ES-I3 (cell line): ENCODE measurements around the gene LDLRAD4.

ENCODE experiments used
- H3K36me3 ChIP-seq: 2 replicates; pipeline ENCODE4 v1.6.1; 2013; ENCODE audit warnings: mild to moderate bottlenecking, low read length, control low read depth, moderate library complexity; ENCODE audit not compliant: insufficient read depth
- H3K4me1 ChIP-seq: 2 replicates; pipeline ENCODE4 v1.6.1; 2013; ENCODE audit warnings: mild to moderate bottlenecking, control low read depth, low read length; ENCODE audit not compliant: insufficient read depth
- H3K9ac ChIP-seq: 2 replicates; pipeline ENCODE4 v1.6.1; 2013; ENCODE audit warnings: low read depth, mild to moderate bottlenecking, low read length, moderate library complexity
- H3K9me3 ChIP-seq: 2 replicates; pipeline ENCODE4 v1.6.1; 2013; ENCODE audit warnings: mild to moderate bottlenecking, low read length, moderate library complexity; ENCODE audit not compliant: control insufficient read depth, insufficient read depth

The LDLRAD4 gene

DNA sequence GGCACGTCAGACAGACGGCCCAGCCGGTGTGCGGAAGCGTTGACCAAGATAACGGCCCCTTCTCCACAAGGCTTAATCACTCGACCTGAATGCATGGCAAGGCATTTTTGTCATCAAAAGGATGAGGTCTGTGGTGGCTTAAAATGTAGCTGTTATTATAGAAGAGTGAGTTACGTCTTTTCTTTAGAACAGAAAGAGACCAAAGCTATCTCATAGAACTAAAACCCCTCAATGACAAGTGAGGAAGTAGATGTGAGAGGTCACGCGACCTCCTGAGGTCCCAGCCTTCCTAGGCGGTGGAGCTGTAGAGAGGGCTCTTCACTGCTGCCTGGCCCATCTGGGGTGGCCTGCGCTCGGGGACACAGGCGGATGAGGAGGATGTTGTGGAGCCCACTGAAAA is 75.7 kb downstream of the LDLRAD4 start:
- H3K9ac ChIP-seq: no peak overlapping the region
- H3K4me1 ChIP-seq: peaks cover 3% of the 10 kb centered on the region
- no peaks in the 10 kb centered on the region for H3K9me3 ChIP-seq
- no peaks in the 10 kb centered on the region for H3K36me3 ChIP-seq

GRCh38 chr18:13295894-13296293 is 77.3 kb downstream of the LDLRAD4 start:
- no peaks in the 10 kb centered on the region for H3K9me3 ChIP-seq
- H3K36me3 ChIP-seq: no peaks in the 10 kb centered on the region
- peaks cover 3% of the 10 kb centered on the region for H3K4me1 ChIP-seq
- no peak overlapping the region for H3K9ac ChIP-seq

- Histone ChIP-seq H3K9me3 (no peaks in the 10 kb centered on the region), H3K9ac (no peak overlapping the region), H3K4me1 (peaks cover 6% of the 10 kb centered on the region), H3K36me3 (no peaks in the 10 kb centered on the region)
Measured at GRCh38 chr18:13296867-13297574, 78.5 kb downstream of the LDLRAD4 start.

DNA sequence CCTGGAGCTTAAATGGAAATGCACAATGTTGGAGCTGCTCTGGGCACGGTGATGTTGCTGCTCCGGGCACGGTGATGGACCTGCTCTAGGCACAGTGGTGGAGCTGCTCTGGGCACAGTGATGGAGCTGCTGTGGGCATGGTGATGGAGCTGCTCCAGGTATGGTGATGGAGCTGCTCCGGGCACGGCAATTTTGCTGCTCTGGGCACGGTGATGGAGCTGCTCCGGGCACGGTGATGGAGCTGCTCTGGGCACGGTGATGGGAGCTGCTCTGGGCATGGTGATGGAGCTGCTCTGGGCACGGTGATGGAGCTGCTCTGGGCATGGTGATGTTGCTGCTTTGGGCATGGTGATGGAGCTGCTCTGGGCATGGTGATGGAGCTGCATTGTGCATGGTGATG is 79.7 kb downstream of the LDLRAD4 start:
- peaks cover 11% of the 10 kb centered on the region; the same call in 1 of the 2 replicates for H3K4me1 ChIP-seq
- H3K9ac ChIP-seq: no peak overlapping the region
- no peaks in the 10 kb centered on the region for H3K36me3 ChIP-seq
- no peaks in the 10 kb centered on the region for H3K9me3 ChIP-seq

GRCh38 chr18:13300029-13300428 is 81.5 kb downstream of the LDLRAD4 start:
- Histone ChIP-seq H3K9ac (no peak overlapping the region), H3K4me1 (peaks cover 11% of the 10 kb centered on the region; the same call in 1 of the 2 replicates), H3K9me3 (no peaks in the 10 kb centered on the region), H3K36me3 (no peaks in the 10 kb centered on the region)

DNA sequence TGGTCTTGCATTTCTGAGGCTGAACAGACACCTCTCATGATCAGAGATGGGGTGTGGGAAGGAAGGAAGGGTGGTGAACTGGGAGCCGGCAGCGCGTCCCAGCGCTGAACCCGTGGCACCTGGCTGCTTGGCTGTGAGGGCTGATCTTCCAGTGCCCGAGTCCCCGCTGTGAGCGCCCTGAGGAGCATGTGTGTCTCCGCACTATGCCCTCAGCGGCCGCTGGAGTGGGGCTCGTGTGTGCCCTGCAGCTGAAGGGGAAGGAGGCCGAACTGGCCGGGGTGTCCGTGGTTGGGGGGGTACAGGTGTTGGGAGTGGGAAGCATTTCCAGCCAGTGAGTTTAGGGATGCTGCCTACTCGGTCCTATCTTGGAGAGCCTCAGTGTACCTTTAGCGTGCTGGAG is 82.2 kb downstream of the LDLRAD4 start:
- peaks cover 2% of the 10 kb centered on the region; the same call in 1 of the 2 replicates for H3K9me3 ChIP-seq
- H3K36me3 ChIP-seq: no peaks in the 10 kb centered on the region
- no peak overlapping the region for H3K9ac ChIP-seq
- peaks cover 11% of the 10 kb centered on the region; the same call in 1 of the 2 replicates for H3K4me1 ChIP-seq

- Histone ChIP-seq H3K9me3 (peaks cover 2% of the 10 kb centered on the region; the same call in 1 of the 2 replicates), H3K36me3 (no peaks in the 10 kb centered on the region), H3K9ac (no peak overlapping the region), H3K4me1 (peaks cover 11% of the 10 kb centered on the region; the same call in 1 of the 2 replicates)
Measured at GRCh38 chr18:13302040-13302439, 83.5 kb downstream of the LDLRAD4 start.

- H3K9ac ChIP-seq: no peak overlapping the region
- peaks cover 11% of the 10 kb centered on the region; the same call in 1 of the 2 replicates for H3K4me1 ChIP-seq
- no peaks in the 10 kb centered on the region for H3K36me3 ChIP-seq
- peaks cover 2% of the 10 kb centered on the region; the same call in 1 of the 2 replicates for H3K9me3 ChIP-seq
Measured at GRCh38 chr18:13302457-13303225, 84.1 kb downstream of the LDLRAD4 start.

DNA sequence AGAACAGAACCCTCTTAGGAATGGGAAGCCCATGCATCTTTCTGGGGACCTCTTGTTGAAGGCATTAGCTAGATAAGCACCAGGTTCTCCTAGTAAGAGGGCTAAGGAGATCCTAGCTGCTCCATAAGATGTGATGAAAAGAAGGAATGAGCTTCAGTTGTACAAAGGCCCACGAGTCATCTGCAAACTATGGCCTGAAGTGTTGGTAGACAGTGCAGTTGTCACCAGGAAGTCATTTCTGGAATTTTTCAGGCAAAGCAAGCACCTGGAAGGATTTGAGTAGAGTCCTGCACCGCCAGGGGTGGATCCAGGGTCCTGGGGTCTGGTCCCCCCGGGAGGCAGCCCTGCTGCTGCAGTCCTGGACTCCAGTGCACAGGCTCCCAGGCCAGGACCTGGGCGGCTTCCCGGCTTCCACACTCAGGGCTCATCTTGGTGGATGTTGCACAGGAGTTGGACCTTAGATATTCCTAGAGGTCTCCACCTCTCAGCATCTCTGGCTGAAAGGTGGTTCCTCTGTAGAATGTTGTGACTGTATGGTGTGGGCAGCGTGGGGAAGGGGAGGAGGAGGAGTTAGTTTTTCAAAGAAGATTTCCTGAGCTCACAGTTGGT is 85.3 kb downstream of the LDLRAD4 start:
- no peak overlapping the region for H3K9ac ChIP-seq
- peaks cover 2% of the 10 kb centered on the region; the same call in 1 of the 2 replicates for H3K9me3 ChIP-seq
- H3K36me3 ChIP-seq: no peaks in the 10 kb centered on the region
- H3K4me1 ChIP-seq: peaks cover 11% of the 10 kb centered on the region; the same call in 1 of the 2 replicates

GRCh38 chr18:13305301-13305700 is 86.7 kb downstream of the LDLRAD4 start:
- Histone ChIP-seq H3K9ac (no peak overlapping the region), H3K4me1 (peaks cover 11% of the 10 kb centered on the region; the same call in 1 of the 2 replicates), H3K9me3 (peaks cover 2% of the 10 kb centered on the region; the same call in 1 of the 2 replicates), H3K36me3 (no peaks in the 10 kb centered on the region)

DNA sequence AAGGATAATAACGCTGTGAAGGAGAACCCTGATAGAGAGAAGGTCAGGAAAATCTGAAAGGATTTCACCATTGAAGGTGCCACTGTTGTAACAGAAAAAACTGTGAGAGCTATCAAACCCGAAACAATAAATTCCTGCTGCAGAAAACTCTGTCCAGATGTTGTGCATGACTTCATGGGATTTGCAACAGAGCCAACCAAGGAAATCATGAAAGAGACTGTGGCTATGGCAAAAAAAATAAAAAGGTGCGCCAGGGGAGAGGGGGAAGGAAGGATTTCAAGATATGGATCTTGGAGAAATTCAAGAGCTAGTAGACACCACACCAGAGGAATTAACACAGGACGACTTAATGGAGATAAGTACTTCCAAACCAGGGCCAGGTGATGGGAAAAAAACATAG is 88.0 kb downstream of the LDLRAD4 start:
- H3K36me3 ChIP-seq: no peaks in the 10 kb centered on the region
- peaks cover 2% of the 10 kb centered on the region; the same call in 1 of the 2 replicates for H3K9me3 ChIP-seq
- H3K9ac ChIP-seq: no peak overlapping the region
- H3K4me1 ChIP-seq: peaks cover 11% of the 10 kb centered on the region; the same call in 1 of the 2 replicates

- no peaks in the 10 kb centered on the region for H3K36me3 ChIP-seq
- H3K4me1 ChIP-seq: no peaks in the 10 kb centered on the region
- H3K9me3 ChIP-seq: peaks cover 2% of the 10 kb centered on the region; the same call in 1 of the 2 replicates
- no peak overlapping the region for H3K9ac ChIP-seq
Measured at GRCh38 chr18:13308369-13308768, 89.8 kb downstream of the LDLRAD4 start.

GRCh38 chr18:13309031-13309747 is 90.6 kb downstream of the LDLRAD4 start:
- H3K9ac ChIP-seq: no peak overlapping the region
- no peaks in the 10 kb centered on the region for H3K4me1 ChIP-seq
- peaks cover 2% of the 10 kb centered on the region; the same call in 1 of the 2 replicates for H3K9me3 ChIP-seq
- no peaks in the 10 kb centered on the region for H3K36me3 ChIP-seq
